GM12801 (cell line): ENCODE results near the gene RAB2B.

ENCODE experiments used
- TF ChIP-seq, protein P1 (sequence below): IDR thresholded peaks from one replicate; pipeline ENCODE4 v1.5.1; 2011; ENCODE audit warnings: control low read depth; ENCODE audit not compliant: insufficient read length; ENCODE audit errors: extremely low read depth

Gene RAB2B

DNA sequence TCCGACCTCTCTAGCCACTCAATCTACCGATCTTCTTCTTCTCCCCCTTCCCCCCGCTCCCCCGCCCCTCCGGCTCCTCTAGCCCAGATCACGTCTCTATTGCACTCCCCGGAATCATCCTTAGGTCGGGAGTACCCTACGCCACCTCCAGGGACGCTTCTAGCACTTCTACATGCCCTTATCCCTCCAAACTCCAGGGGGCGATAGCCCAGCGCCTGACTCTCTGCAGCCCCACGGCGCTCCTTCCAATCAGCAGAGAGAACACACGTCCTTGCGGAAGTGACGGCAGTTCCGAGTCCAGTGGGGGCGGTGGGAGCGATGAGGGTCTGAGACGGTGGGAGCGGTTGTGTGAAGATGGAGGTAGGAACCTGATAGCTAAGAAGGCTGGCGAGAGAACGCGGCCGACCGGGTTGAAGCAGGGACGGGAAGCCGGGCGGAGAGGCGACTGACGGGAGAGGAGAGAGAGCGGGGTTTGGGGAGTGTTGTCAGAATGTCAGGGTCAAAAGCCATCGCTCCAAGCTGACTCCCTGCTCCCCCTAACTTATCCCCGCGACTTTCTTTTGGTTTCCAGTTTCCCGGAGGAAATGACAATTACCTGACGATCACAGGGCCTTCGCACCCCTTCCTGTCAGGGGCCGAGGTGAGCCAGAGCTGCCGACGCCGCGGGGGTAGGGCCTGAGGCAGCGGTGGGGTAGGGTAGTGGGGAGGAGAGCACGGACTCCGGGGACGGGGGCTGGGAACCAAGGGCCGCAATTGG, at the start of gene RAB2B, which contains the start of gene TOX4:
RAB2B (minus strand) TSS at position 35 of the 757 bp plus-strand sequence. CDS start 87 bp downstream, outside the sequence.
TOX4 (plus strand) TSS at position 271 of the 757 bp plus-strand sequence; CDS start at position 355, 84 bp downstream.
- TF ChIP-seq, protein P1, sequence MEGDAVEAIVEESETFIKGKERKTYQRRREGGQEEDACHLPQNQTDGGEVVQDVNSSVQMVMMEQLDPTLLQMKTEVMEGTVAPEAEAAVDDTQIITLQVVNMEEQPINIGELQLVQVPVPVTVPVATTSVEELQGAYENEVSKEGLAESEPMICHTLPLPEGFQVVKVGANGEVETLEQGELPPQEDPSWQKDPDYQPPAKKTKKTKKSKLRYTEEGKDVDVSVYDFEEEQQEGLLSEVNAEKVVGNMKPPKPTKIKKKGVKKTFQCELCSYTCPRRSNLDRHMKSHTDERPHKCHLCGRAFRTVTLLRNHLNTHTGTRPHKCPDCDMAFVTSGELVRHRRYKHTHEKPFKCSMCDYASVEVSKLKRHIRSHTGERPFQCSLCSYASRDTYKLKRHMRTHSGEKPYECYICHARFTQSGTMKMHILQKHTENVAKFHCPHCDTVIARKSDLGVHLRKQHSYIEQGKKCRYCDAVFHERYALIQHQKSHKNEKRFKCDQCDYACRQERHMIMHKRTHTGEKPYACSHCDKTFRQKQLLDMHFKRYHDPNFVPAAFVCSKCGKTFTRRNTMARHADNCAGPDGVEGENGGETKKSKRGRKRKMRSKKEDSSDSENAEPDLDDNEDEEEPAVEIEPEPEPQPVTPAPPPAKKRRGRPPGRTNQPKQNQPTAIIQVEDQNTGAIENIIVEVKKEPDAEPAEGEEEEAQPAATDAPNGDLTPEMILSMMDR: peak; percentile 84

DNA sequence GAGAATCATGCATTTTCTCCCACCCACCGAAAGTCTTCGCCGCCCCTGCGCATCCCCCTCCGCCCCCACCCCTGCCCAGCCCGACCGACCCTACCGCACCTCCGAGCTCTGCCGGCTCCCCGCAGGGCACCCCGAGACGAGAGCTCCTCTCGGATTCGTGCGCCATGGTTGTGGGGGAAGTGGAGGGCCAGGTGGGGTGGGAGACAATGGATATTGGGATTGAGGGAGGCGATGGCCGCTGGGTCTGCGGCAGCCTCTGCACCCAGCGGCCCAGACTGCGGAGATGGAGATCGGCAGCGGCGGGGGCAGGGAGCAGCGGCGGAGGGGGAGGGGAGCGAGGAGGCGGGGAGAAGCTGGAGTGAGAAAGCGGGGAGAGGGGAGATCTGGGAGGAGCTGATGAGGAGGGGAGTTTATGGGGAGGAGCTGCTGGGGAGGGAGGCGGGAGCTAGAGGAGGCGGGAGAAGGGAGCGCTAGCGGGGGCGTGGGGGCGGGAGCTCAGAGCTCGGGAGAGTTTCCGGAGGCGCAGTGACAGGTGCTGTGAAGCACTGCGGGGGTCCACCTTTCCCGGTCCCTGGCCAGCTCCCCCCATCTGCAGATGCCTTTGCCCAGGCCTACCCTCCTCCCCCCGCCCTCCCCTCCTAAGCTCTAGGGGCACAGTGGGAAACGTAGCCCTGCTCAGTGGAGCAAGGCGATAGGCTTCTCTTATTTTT, 49.4 kb upstream of the RAB2B start, which contains the start of gene SALL2:
SALL2 (minus strand) TSS at position 385 of the 710 bp plus-strand sequence; CDS start at position 166, 219 bp downstream.
- TF ChIP-seq, protein P1: no peak

DNA sequence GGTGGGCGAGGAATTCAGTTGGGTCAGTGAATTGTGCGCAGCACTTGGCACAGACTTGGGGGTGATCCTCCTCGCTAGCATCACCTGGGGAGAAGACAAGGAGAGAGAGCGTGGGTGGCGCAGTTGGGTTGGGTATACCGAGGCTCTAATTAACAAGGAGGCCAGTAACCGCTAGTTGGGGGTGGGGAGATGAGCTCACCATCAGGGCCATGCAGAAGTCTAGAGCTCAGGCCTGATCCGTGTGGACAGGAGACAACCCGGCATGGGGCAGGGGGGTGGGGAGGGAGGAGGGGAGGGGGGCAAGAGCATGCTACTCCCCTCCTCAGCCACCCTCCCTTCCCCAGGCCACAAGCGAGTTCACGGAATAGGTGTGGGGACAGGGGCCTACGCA, 48.8 kb upstream of the RAB2B start:
- TF ChIP-seq, protein P1: no peak

DNA sequence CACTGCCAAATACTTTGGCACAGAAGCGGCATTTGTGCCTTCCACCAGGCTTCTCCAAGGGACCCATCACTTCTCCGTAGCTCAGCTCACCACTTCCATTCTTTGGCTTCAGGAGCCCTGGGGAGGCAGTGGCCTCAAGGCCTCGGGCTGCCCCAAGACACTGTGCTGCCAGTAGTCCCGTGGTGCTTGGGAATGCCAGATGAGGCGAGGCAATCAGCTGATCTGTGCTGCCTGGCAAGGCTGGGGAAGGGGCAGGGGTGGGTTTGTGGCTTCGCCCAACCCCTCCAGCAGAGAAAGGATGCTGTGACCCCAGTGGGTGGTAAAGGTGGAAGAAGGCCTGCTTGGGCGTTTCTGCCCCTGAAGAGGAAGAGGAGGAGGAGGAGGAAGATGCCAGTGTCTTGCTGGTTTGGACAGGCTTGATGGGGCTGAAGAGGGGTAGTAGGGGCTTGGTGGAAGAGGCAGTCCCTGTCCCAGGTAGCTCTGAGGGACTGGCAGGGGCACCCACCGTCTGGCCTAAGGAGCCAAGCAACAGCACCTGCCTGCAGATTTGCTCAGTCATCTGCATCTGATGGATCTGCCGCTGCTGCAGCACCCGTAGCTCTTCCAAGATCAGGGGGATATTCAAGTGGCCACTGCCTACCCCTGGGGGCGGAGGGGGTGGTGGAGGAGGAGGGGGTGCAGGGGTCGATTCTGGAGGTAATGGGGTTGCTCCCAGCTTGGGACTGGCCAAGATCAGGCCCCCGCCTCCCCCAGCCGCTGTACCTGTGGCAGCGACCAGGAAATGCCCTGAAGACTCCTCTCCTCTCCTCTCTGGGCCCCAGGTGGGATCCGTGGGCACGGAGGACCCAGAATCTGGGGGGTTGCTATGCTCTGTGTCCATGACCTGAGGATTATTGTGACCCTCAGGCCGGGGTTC, 48.1 kb upstream of the RAB2B start:
- TF ChIP-seq, protein P1: no peak

DNA sequence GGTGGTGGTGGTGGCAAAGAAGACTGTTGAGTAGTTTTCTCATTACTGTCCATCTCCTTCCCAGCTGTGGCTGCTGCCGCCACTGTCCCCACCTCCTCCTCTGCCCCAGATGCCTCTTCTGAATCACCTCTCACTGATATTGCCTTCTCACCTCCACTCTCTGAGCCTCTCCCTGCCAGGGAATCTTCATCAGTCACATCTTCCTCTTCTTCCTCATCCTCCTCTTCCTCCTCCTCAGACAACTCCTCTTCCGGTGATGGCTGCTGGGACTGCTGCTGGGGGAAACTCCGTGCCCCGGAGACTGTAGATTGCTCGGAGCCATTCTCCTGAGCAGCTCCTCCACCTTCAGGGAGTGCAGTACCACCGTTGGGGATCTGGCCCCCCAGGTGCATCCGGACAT, 46.4 kb upstream of the RAB2B start:
- TF ChIP-seq, protein P1: no peak

DNA sequence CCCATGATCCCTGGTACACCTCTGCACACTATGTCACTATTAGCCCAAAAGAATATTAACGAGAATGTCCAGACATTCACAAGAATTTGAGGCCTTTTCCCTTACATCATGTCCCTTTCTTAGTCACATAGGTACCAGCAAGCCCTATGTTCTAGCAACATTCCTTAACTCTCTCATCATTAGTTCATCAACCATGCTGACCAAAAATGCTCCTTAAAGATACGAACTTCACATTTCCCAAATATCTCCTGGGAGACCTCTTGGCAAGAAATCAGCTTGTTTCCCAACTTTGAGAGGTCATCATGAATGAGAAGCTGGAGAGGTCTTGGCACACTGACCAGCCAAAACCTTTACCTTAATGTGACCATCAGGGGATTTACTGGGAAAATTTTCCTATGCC, 44.7 kb upstream of the RAB2B start:
- TF ChIP-seq, protein P1: no peak
